NCI-H82 (cell line): ENCODE measurements around the gene IL1RAPL1.

Source experiments
- DNase-seq: peaks from one replicate; lab custom pipeline; 2025; lab: John Stamatoyannopoulos, UW

Gene IL1RAPL1

DNA sequence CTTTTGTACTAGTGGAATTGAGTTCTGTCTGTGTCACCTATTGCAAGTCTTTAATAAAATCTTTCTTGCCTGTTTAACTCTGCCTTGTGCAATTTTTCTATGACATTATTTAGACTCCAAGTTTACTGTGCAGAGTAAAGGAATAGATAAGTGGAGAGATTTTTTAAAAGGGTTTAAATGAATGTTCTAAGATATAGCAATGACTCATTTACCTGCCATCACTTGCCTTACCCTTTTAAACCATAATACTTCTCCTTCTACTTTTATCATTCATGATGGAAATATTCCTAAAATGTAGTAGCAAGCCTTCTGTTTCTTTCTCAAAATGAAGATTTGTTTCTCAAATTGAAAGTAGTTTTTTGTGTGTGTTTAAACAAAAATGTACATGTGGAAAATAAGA is 845.3 kb downstream of the IL1RAPL1 start:
- DNase-seq, result no peak

DNA sequence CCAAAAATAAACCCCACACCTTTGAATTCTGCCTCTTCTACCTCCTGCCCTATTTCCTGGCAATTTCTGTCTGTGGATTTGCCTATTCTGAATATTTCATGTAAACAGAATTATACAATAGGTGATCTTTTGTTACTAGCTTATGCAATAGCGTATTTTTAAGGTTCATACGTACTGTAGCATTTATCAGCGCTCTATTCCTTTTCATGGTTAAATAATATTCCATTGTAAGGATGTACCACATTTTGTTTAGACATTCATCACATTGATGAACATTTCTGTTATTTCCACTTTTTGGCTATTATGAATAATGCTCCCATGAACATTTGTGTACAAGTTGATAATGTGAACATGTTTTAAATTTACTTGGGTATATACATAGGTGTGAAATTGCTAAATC is 847.7 kb downstream of the IL1RAPL1 start:
- DNase-seq, result no peak

DNA sequence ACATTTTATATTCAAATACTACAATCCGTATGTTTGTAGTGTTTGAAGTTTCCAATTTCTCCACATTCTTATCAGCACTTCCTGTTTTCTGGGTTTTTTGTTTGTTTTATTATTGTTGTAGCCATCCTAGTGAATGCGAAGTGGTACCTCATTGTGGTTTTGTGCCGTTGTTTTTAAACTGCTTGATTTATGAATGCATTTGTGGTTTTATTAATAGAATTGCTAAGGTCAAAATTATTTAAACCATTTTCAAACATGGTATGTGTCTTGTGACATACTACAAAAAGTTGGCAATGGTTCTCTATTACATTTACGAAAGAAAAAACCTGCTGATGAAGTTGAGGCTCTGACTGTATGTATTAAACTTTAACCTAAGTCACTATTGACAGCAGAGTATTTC is 848.1 kb downstream of the IL1RAPL1 start:
- no peak for DNase-seq

- DNase-seq, result no peak
Observed at GRCh38 chrX:29447867-29448266, 860.6 kb downstream of the IL1RAPL1 start.

GRCh38 chrX:29453333-29453732 is 866.1 kb downstream of the IL1RAPL1 start:
- no peak for DNase-seq

GRCh38 chrX:29455702-29456101 is 868.5 kb downstream of the IL1RAPL1 start:
- DNase-seq, result no peak

DNA sequence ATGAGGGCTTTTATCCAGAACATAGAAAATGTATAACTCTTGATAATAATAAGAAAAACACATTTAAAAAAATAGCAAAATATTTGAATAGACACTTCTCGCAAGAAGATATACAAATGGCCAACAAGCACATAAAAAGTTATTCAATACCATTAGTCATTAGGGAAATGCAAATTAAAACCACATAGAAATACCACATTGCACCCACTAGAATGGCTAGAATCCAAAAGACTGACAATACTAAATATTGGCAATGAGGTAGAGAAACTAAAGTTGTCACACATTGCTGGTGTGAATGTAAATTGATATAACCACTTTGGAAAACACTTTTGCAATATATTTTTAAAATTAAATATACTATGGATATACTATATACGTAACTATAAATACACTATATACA is 873.8 kb downstream of the IL1RAPL1 start:
- DNase-seq, result no peak

GRCh38 chrX:29466456-29466855 is 879.2 kb downstream of the IL1RAPL1 start:
- no peak for DNase-seq

- DNase-seq, result no peak
Observed at GRCh38 chrX:29468911-29469494, 881.8 kb downstream of the IL1RAPL1 start.

DNA sequence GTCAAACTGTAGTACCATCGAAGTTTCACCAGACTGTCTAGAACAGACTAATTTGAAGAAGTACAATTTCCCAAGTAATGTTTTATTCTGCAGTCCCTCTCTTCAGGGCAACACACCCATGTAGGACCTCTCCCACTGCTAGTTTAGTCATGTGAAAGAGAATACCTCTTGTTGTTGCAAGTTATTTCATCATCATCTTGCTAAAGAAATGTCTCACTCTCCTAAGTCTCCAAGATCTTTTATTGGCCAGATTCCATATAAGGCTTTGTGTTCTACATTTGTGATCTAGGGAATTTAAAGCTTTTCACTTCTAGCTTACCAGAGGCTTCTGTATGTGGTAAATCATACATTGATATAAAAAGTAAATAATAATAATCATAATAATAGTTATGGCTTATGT is 882.8 kb downstream of the IL1RAPL1 start:
- no peak for DNase-seq

DNA sequence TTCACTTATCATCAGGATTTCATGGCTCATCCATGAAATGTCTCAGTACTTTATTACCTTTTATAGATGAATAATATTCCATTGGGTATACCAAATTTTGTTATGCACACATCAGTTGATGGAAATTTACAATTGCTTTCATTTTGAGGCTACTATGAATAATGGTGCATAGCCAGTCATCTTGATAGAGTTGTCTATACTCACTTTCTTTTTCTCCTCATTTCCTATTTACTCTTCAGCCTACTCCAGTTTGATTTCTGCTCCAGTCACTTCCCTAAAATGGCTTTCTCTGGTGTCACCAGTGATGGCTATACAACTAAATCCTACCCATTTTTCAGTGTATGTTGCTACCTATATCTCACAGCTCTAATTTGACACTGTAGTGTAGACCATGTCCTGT is 884.6 kb downstream of the IL1RAPL1 start:
- no peak for DNase-seq

DNA sequence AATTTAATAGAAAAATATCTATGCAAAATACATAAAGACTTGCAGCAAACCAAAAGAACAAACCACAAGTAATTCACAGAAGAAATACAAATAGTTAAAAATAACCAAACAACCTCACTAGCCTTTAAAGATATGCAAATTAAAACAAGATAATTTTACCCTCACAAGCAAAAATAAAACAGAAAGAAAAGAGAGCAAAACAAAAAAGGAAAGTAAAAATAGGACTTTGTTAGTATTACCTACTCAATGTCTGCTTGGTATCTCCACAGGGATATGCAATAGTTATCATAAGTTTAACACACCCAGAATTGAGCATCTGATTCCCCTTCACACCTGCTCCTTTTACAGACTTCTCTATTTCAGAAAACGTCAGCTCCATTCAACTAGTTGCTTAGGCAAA is 890.6 kb downstream of the IL1RAPL1 start:
- DNase-seq, result no peak

DNA sequence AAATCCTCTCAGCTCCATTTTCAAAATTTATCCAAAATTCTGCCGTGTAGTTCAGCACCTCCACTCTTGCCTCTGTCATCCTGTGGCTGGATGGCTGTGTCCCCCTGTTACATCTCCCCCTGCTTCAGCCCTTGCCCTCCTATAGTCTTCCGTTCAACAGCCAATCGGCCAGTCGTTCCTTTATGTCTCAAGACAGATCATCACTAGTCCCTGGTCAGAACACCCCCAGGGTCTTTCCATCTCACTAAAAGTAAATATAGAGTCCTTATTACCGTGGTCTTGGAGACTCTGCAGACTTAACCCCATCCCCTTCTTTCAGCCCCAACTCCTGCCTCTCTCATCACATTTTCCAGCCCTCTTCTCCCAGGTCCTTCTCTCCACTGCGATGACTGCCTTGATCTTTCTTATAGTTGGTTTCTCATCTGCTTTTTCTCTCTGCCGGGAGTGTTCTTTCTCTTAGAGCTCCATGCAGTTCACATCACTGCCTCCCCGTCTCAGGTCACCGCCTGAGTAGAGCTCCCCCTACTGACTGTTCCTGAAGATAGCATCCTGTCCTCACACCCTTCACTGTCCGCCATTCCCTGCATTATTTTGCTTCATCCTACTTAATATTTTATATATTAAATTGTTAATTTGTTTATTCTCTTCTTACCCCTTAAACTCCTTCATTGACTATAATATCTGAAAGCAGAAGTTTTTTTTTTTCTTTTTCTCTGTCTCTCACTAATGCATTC is 891.3 kb downstream of the IL1RAPL1 start:
- DNase-seq, result peak; percentile 63

DNA sequence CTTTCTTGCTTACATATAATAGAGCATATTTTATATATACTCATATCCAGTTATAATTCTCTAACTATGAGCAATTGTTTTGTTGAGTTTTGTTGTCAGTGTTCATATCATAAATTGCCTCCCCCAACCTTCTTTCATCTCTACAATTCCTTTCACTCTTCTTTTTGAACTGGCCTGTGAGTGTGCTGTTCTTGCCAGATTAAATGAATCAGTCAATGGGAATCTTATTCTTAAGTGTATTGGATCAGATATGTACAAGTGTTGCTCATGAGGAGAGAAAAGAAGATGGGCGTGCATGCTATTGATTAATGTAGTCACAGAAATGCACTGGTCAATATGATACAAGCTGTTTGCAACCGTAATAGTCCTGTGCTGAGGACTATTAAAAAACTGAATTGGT is 900.0 kb downstream of the IL1RAPL1 start:
- no peak for DNase-seq

GRCh38 chrX:29487714-29488113 is 900.5 kb downstream of the IL1RAPL1 start:
- no peak for DNase-seq

DNA sequence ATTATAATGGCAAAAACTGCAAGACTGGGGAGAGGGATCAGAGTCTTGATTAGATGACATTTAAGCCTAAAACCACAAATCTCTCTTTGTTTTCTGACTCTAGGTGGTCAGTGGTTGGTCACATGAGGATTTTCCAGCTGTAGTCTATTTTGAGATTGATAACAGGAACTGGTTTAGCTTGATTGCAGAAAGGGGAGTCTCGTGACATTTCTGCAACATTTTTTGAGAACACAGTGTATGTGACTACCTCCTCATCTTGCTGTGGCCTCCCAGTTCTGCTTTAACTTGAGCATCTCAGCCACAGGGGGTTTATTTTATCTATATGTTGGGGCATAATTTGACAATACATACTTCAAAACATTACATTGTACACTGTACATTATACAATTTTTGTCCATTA is 901.7 kb downstream of the IL1RAPL1 start:
- no peak for DNase-seq

DNA sequence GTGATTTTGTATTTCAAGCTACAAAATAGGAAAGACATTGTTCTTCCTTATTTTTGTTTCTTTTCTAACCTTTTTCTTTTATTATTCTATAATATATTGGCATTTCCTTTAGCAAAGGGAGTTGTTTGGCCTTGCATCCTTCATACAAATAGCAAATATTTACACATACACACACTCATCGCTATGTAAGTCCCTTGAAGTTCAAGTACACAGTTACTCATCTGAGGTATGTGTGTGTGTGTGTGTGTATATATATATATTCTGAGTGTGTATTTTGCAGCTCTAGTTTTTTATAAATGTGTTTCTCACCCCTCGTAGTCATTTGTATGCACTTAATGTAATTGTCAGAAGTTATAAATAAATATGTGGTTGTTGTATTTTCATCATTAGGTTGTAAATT is 903.4 kb downstream of the IL1RAPL1 start:
- no peak for DNase-seq

GRCh38 chrX:29491659-29492058 is 904.4 kb downstream of the IL1RAPL1 start:
- DNase-seq, result no peak

DNA sequence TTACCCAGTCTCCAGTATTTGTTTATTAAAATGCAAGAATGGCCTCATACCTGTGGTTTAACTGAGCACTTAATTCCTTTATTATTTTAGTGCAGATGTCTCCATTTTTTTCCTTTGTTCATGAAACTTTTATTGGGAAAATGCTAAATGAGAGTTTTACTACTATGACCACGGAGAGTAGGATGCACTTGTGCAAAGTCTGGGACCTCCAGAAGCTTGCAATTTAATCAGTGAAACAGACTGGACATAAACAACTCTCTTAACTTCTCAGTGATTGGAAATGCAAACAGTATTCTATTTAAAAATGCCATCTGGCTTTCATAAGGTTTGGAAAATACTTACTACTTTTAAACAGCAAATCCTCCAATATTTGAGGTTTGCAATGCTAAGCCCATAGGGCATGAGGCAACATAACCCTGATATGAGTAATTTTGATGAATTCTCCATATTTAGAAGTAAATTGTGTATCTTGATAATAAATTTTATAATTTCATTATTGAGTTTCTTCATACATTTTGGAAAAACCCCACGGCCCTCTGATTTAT is 909.5 kb downstream of the IL1RAPL1 start:
- no peak for DNase-seq

DNA sequence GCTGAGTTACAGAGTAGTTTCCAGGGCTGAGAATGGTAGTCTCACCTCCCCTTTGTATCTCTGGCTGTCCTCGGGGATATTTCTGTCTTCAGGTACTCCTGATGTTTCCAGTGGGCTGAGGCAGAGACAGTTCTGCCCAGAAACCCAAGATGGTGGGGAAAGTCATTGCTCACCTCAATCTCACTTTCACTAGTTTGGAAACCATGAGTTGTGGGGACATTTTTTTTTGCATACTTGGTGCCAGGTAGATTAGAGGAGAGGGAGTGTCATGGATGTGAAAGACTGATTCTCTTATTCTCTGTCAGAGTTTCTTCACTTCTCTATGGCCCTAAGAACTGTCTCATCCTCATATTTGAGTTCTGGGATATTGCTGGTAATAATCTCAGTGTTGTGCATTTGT is 919.5 kb downstream of the IL1RAPL1 start:
- DNase-seq, result no peak

GRCh38 chrX:29518100-29518499 is 930.9 kb downstream of the IL1RAPL1 start:
- DNase-seq, result no peak

GRCh38 chrX:29528281-29528680 is 941.0 kb downstream of the IL1RAPL1 start:
- DNase-seq, result no peak

DNA sequence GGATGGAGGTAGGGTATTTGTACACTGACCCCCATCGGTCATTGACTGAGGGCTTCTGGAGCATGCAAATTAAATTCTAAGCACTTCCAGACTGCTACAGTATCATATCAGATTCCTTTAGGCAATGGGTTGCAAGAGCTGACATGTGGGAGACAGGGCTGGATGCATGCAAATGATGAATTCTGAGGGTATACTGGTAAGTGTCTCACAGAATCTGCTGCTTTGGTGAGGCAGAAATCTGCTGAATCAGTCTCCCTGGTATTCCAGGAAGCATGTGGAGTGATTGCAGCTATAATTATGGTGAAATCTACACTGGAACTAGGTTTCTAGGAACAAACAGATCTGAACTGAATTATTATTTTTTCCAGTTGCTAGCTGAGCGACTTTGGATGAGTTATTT is 943.3 kb downstream of the IL1RAPL1 start:
- DNase-seq, result no peak

DNA sequence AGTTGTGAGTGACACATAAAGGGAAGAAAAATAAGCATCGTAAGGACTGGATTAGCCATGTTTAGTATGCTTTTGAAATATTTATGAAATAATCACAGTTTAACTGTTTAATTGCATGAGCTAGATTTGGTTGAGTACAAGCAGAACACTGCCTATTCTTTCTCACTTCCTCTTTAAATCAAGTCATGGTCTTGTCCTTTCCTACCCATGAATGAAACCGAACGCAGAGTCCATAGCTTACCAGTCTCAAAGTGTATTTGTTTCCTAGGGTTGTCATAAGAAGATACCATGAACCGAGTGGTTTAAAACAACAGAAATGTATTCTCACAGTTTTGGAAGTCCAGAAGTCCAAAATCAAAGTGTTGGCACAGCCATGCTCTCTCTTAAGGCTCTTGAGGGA is 944.1 kb downstream of the IL1RAPL1 start:
- DNase-seq, result no peak
